GM18517 (cell line): ENCODE measurements around the gene CCDC18.
"Not testable (repeated sequence)": the region's sequence is repeated elsewhere in the genome, so short reads cannot be mapped to it uniquely, and the experiment has no call there.

Experiments
- ATAC-seq: cut with Tn5 transposase; IDR thresholded peaks from one replicate; pipeline ENCODE4 v1.9.1; 2021; ENCODE audit warnings: mild to moderate bottlenecking, moderate library complexity; ENCODE audit not compliant: unreplicated experiment

The CCDC18 gene

GRCh38 chr1:93170141-93170678, 10.3 kb upstream of the CCDC18 start:
- not testable (repeated sequence) for ATAC-seq

- no peak for ATAC-seq
Observed at GRCh38 chr1:93171549-93172034, 8.9 kb upstream of the CCDC18 start.

DNA sequence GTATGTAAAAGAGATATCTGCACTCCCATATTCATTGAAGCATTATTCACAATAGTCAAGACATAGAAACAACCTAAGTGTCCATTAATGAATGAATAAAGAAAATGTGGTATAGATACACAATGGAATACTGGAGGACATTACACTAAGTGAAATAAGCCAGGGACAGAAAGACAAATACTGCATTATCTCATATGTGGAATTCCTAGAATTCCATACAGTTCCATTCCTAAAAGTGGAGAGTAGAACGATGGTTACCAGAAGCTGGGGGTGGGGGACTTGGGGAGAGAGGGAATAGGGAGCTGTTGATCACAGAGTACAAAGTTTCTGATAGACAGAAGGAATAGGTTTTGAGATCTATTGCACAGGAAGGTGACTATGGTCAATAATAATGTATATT, 7.7 kb upstream of the CCDC18 start:
- ATAC-seq: no peak

GRCh38 chr1:93174638-93175037, 5.9 kb upstream of the CCDC18 start:
- ATAC-seq: not testable (repeated sequence)

- no peak for ATAC-seq
Observed at GRCh38 chr1:93177991-93178390, 2.5 kb upstream of the CCDC18 start.

DNA sequence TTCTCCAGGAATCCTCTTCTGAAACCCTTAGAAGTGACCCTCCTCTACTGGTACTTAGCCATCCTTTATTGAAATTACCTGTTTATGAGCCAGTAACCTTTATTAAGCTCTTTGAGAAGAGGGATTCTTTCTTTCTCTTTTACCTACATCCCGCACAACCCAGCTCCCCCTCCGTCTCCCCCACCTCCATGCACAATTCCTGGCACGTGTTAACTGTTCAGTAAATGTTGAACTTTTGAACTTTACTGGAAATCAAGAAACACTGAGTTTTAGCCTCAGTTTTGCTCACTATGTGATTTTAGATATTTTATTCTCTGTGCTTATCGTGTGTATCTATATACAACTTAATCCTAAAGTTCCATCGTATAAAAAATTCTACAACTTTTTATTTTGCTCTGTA, 2.1 kb upstream of the CCDC18 start:
- no peak for ATAC-seq

DNA sequence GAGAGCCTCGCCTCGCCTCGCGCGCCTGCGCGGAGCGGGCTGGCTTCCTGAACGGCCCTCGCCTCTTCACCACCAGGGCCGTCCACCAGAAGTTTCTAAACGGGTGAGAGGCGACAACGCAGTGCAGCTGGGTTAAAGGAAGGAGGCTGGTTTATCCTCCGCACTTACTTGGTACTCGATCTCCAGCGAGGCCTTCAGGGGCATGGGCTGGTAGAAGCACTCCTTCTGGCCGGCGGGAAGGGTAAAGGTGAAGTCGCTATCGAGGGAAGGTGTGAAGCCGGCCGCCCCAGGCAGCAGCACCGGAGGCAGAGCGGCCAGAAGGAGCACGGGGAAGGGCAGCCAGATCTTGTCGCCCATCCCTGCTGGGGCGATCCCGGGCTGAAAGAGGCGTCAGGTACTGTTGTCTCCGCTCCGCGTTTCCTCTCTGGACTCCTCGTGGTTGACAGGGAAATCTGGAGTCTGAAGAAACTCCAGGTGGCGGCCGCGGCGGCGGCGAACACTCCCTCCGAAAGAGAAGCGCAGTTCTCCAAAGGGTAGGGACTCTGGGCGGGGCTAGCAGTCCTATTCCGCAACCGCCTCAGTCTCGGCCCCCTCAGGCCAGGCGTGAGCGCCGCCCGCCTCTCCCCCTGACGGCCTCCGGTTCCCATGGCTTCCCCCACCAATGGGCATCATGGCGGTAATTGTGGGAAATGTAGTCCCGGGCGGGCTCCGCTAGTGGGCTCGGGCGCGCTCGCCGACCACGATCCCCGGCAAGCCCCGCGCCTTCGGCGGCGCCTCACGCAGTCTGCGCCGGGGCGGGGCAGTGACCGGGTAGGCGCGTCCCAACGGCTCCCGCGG, 420 bp upstream of the CCDC18 start, which contains the start of gene TMED5:
Gene TMED5, minus strand, starts transcription at position 528 of the 837 bp plus-strand sequence. Its CDS starts 171 bp downstream, at position 357.
- peak; percentile 83 for ATAC-seq

- ATAC-seq: no peak
Observed at GRCh38 chr1:93186667-93187066, 6.1 kb downstream of the CCDC18 start.

- no peak for ATAC-seq
Observed at GRCh38 chr1:93190432-93190831, 9.9 kb downstream of the CCDC18 start.

- no peak for ATAC-seq
Observed at GRCh38 chr1:93194231-93194990, 13.9 kb downstream of the CCDC18 start.

GRCh38 chr1:93196591-93196990, 16.1 kb downstream of the CCDC18 start:
- no peak for ATAC-seq

DNA sequence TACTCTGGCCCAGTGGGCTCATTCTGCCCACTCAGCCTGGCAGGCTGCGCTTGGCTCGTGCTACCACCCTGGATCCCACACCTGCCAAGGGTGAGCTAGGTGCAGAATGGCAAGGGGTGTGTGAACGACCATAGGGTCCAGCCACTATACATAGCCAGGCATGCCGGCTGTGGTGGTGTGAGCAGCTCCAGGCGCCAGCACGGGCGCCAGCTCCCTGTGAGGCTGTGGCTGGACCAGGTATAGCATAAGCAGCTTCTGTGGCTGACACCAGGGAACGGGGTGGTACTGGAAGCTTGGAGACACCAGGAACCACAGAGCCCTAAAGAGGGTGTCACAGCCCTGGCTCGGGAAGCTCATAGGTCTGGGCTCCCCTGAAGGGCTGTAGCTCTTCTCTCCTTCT, 18.6 kb downstream of the CCDC18 start:
- no peak for ATAC-seq

- no peak for ATAC-seq
Observed at GRCh38 chr1:93200086-93200620, 19.6 kb downstream of the CCDC18 start.

DNA sequence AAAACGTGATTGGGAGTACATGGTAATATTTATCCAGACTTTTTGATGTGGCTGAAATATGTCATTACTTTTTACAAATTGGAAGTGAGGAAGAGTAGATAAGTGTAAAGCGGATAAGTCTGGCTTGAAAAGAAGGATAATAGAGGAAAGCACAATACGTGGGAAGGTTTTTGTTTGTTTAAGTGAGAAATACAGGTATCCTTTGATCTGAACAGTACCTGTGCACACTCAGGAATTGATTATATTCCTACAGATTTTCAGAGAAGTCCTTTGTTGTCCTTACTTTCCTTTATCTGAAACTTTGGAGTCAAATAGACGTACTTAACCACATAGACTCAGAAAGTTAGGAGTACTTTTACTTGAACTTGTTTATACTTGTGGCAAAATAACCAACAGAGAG, 20.2 kb downstream of the CCDC18 start:
- ATAC-seq: no peak

DNA sequence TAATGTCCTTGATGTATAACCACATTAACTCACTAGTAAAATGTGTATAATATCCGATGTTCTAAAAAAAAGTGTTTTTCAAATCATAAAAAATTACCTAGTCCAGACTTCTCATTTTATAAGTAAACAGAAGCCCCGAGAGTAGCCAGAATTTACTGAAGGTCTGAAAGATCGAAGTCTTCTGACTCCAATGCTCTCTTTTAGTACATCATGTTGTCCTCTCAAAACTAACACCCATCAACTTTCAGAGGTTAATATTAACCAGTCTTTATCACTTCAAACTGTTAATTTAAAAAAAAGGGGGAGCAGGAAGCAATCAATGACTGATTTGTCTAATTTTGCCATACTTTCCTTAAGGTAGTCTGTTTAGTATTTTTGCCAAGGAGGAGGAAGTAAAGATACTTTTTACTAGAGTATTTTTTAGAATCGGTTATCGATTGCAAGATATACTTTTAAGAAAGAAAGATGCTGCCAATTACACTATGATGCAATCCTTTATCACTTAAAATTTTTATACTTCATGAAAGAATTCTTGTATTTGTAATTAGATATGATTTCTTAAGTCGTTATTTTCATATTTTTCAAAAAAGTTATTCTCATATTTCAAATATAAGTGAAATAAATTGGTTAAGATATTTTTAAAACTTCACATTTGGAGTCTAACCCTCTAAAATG, 25.5 kb downstream of the CCDC18 start:
- no peak for ATAC-seq

DNA sequence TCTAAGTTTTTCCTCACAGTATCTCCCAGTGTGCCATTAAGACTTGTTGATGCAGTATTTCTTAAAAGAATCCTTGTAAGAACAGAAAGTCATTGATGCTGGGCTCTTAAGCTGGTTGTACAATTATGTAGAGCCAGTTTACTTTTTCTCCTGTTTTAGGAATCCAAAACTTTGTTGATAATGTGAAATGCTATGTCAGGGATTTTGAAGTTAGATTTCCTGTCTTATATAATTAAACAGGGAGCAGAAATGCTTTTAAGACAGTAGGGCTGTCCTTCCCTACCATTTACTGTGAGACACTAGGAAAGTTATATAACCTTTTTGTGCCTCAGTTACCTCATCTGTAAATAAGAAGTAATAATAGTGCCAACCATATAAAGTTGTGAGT, 26.0 kb downstream of the CCDC18 start:
- ATAC-seq: no peak

DNA sequence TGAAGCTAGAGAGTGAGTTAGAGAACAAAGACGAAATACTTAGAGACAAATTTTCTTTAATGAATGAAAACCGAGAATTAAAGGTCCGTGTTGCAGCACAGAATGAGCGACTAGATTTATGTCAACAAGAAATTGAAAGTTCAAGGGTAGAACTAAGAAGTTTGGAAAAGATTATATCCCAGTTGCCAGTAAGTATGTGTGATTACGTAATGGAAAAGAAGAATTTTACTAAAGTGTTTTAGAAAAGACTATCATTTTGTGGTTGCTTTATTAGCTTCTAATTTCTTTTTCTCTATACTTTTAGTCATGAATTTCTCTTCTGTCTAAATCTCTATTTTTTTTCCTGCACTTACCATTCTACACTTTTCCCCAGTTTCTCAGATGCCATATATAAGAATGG, 26.7 kb downstream of the CCDC18 start:
- ATAC-seq: no peak

DNA sequence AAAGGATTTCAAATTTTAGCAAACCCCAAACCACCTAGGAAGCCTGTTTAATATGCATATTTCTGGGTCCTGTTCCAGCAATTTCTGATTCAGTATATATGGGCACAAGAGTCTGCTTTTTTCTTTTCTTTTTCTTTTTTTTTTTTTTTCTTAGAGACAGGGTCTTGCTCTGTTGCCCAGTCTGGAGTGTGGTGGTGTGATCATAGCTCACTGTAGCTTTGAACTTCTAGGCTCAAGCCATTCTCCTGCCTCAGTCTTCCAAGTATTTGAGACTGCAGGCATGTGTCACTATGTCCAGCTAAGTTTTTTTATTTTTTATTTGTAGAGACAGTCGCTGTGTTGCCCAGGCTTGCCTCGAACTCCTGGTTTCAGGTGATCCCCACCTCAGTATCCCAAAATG, 34.8 kb downstream of the CCDC18 start:
- no peak for ATAC-seq

- ATAC-seq: peak; percentile 66
Observed at GRCh38 chr1:93219443-93219842, 38.9 kb downstream of the CCDC18 start.

DNA sequence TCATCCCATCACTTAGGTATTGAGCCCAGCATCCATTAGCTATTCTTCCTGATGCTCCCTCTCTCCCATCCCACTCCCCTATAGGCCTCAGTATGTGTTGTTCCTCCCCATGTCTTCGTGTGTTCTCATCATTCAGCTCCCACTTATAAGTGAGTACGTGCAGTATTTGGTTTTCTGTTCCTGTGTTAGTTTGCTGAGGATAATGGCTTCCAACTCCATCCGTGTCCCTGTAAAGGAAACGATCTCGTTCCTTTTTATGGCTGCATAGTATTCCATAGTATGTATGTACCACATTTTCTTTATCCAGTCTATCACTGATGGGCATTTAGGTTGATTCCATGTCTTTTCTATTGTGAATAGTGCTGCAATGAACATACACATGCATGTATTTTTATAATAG, 40.2 kb downstream of the CCDC18 start:
- ATAC-seq: not testable (repeated sequence)

- ATAC-seq: no peak
Observed at GRCh38 chr1:93221913-93222312, 41.4 kb downstream of the CCDC18 start.
